PC-3 (cell line): ENCODE data around the gene A2ML1.

Experiments used
- EZH2 ChIP-seq: fragments of 300-600 bp; sonication (generic); IDR thresholded peaks from one replicate; pipeline ENCODE4 v1.6.1; 2017; ENCODE audit warnings: antibody characterized with exemption, mild to moderate bottlenecking, low read length; ENCODE audit not compliant: unreplicated experiment
- EZH2phosphoT487 ChIP-seq: fragments of 300-600 bp; sonication (generic); IDR thresholded peaks from 2 replicates; pipeline ENCODE4 v1.6.1; 2018; ENCODE audit warnings: mild to moderate bottlenecking, antibody characterized with exemption, low read length, borderline replicate concordance

DNA sequence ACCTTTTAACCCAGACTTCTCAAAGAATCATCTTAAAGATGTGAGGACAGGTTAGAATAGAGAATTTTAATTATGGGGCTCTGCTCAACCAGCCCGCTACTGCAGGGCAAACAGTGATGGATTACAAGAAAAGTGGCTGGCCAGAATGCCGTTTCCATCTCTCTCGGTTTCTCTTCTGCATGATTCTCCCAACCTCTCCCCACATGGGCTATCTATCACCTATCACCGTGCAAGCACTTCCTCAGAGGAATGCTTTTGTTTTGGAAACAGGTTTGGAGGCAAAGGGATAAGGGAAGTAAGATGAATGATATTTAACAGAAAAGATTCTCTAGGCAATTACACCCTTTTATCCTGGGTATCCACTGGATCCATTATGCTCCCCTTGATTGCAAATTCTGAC, 54.5 kb downstream of the A2ML1 start:
- TF ChIP-seq EZH2phosphoT487 (no peak), EZH2 (no peak)
